Measurements from ENCODE around the gene DOK3.

DOK3 gene

GRCh38 chr5:177509381-177509951, at the start of gene DOK3:
Gene DOK3 (minus strand): TSS chr5:177509826. CDS start chr5:177509540, 286 bp downstream.
- no peak for DNase-seq

GRCh38 chr5:177557796-177558195, 48.2 kb upstream of the DOK3 start:
- no peak for DNase-seq

GRCh38 chr5:177557041-177557647, 47.5 kb upstream of the DOK3 start:
- peak; percentile 28 for DNase-seq

GRCh38 chr5:177555665-177556064, 46.0 kb upstream of the DOK3 start:
- DNase-seq: no peak

GRCh38 chr5:177555228-177555627, 45.6 kb upstream of the DOK3 start:
- DNase-seq: no peak

GRCh38 chr5:177554474-177555111, 45.0 kb upstream of the DOK3 start, which contains the start of gene FAM193B:
Gene FAM193B (minus strand): TSS chr5:177554563. CDS start chr5:177554458, 105 bp downstream.
- DNase-seq: peak; percentile 92

- DNase-seq: no peak
These were observed 44.2 kb upstream of the DOK3 start for GRCh38 chr5:177553671-177554429.

GRCh38 chr5:177552839-177553455, 43.3 kb upstream of the DOK3 start:
- DNase-seq: peak; percentile 22

GRCh38 chr5:177550122-177550521, 40.5 kb upstream of the DOK3 start:
- no peak for DNase-seq

GRCh38 chr5:177548495-177548894, 38.9 kb upstream of the DOK3 start:
- no peak for DNase-seq

GRCh38 chr5:177547736-177548135, 38.1 kb upstream of the DOK3 start:
- no peak for DNase-seq

GRCh38 chr5:177546258-177546741, 36.7 kb upstream of the DOK3 start:
- peak; percentile 97 for DNase-seq

- DNase-seq: peak; percentile 88
These were observed 36.0 kb upstream of the DOK3 start for GRCh38 chr5:177545487-177546257.

- DNase-seq: no peak
These were observed 33.3 kb upstream of the DOK3 start for GRCh38 chr5:177542816-177543465.

- no peak for DNase-seq
These were observed 30.8 kb upstream of the DOK3 start for GRCh38 chr5:177540438-177540837.

GRCh38 chr5:177539411-177539810, 29.8 kb upstream of the DOK3 start:
- DNase-seq: peak; percentile 70

GRCh38 chr5:177538876-177539275, 29.2 kb upstream of the DOK3 start:
- DNase-seq: no peak

- DNase-seq: peak; percentile 79
These were observed 28.0 kb upstream of the DOK3 start for GRCh38 chr5:177537389-177538361.

- no peak for DNase-seq
These were observed 26.8 kb upstream of the DOK3 start for GRCh38 chr5:177536386-177536785.

GRCh38 chr5:177535125-177535524, 25.5 kb upstream of the DOK3 start:
- DNase-seq: no peak

Data from fibroblast of skin of right biceps (primary cell).